GM19043 (cell line): ENCODE results near the gene MYH10.

Source experiments
- ATAC-seq: cut with Tn5 transposase; IDR thresholded peaks from one replicate; pipeline ENCODE4 v1.9.1; 2021; ENCODE audit warnings: low read depth; ENCODE audit not compliant: unreplicated experiment

MYH10 gene

GRCh38 chr17:8610558-8610957 lies 20.0 kb downstream of the MYH10 start:
- ATAC-seq = no peak

GRCh38 chr17:8609910-8610309 lies 20.6 kb downstream of the MYH10 start:
- ATAC-seq = no peak

- no peak for ATAC-seq
Observed at GRCh38 chr17:8608001-8608400, 22.5 kb downstream of the MYH10 start.

GRCh38 chr17:8606401-8606800 lies 24.1 kb downstream of the MYH10 start:
- no peak for ATAC-seq

- ATAC-seq = no peak
Observed at GRCh38 chr17:8602679-8603078, 27.8 kb downstream of the MYH10 start.

- no peak for ATAC-seq
Observed at GRCh38 chr17:8599351-8600011, 31.0 kb downstream of the MYH10 start.

GRCh38 chr17:8598913-8599312 lies 31.6 kb downstream of the MYH10 start:
- ATAC-seq = no peak

- no peak for ATAC-seq
Observed at GRCh38 chr17:8593830-8594229, 36.7 kb downstream of the MYH10 start.

- no peak for ATAC-seq
Observed at GRCh38 chr17:8593276-8593675, 37.2 kb downstream of the MYH10 start.

GRCh38 chr17:8588877-8589554 lies 41.5 kb downstream of the MYH10 start:
- no peak for ATAC-seq

- no peak for ATAC-seq
Observed at GRCh38 chr17:8586766-8587165, 43.8 kb downstream of the MYH10 start.

- ATAC-seq = no peak
Observed at GRCh38 chr17:8585911-8586310, 44.6 kb downstream of the MYH10 start.

- ATAC-seq = no peak
Observed at GRCh38 chr17:8583954-8584353, 46.6 kb downstream of the MYH10 start.

GRCh38 chr17:8580952-8581658 lies 49.4 kb downstream of the MYH10 start:
- no peak for ATAC-seq

- ATAC-seq = no peak
Observed at GRCh38 chr17:8577868-8578267, 52.7 kb downstream of the MYH10 start.

GRCh38 chr17:8576559-8577294 lies 53.8 kb downstream of the MYH10 start:
- ATAC-seq = no peak

GRCh38 chr17:8574687-8575086 lies 55.8 kb downstream of the MYH10 start:
- no peak for ATAC-seq

GRCh38 chr17:8572764-8573163 lies 57.8 kb downstream of the MYH10 start:
- ATAC-seq = no peak

- ATAC-seq = no peak
Observed at GRCh38 chr17:8563981-8564602, 66.4 kb downstream of the MYH10 start.

- no peak for ATAC-seq
Observed at GRCh38 chr17:8563024-8563776, 67.3 kb downstream of the MYH10 start.
